Naive thymus-derived CD4-positive, alpha-beta T cell (primary cell): ENCODE measurements around the gene AFG3L2. TPM values are rescaled to one million over a fixed set of nuclear protein-coding genes. Genes with fewer than 3 reads are reported as not detected.

ENCODE experiments used
- ATAC-seq: fragments of 150-1000 bp; cut with Tn5 transposase; 2 replicates; pipeline ENCODE4 v1.10.0; 2021; ENCODE audit warnings: mild to moderate bottlenecking, moderate library complexity
- CTCF ChIA-PET: fragments of 350-600 bp; sonication (Branson Sonifier 250); formaldehyde crosslinking; loops from one replicate; lab custom pipeline; 2021; ENCODE audit warnings: antibody characterized with exemption; lab: Charles Lee
- POLR2A ChIA-PET: fragments of 350-600 bp; sonication (Branson Sonifier 250); formaldehyde crosslinking; loops from one replicate; lab custom pipeline; 2021; ENCODE audit warnings: antibody characterized with exemption, inconsistent platforms; lab: Charles Lee
- DNase-seq, 9 donors: peaks; one replicate each; pipeline versions ENCODE4 v3.0.0 to v3.0.0-alpha.2; 2020 to 2022; ENCODE audit warnings: mixed read lengths in 1 of 9
- H3K27ac ChIP-seq: one replicate; pipeline ENCODE4 v1.7.0; 2013; ENCODE audit warnings: mild to moderate bottlenecking, low read depth, low read length, moderate library complexity
- H3K27me3 ChIP-seq, 2 donors: one replicate each; pipeline ENCODE4 v1.7.0; 2013; ENCODE audit warnings: low read length in 2 of 2, mild to moderate bottlenecking in 2 of 2, moderate library complexity in 2 of 2; ENCODE audit not compliant: control insufficient read depth in 2 of 2, insufficient read depth in 2 of 2
- H3K36me3 ChIP-seq, 3 experiments: 1 replicate in 2 of 3; 2 replicates in 1 of 3; pipeline ENCODE4 v1.7.0; 2013; ENCODE audit warnings: low read length in 3 of 3, mild to moderate bottlenecking in 3 of 3, moderate library complexity in 1 of 3; ENCODE audit not compliant: insufficient read depth in 3 of 3, control insufficient read depth in 2 of 3
- H3K4me1 ChIP-seq, 2 donors: one replicate each; pipeline ENCODE4 v1.7.0; 2013; ENCODE audit warnings: low read length in 2 of 2, mild to moderate bottlenecking in 2 of 2, moderate library complexity in 1 of 2; ENCODE audit not compliant: control insufficient read depth in 2 of 2, insufficient read depth in 2 of 2
- H3K4me3 ChIP-seq: 2 replicates; pipeline ENCODE4 v1.7.0; 2013; ENCODE audit warnings: mild to moderate bottlenecking, low read length
- H3K9me3 ChIP-seq, 3 experiments: 1 replicate in 2 of 3; 2 replicates in 1 of 3; pipeline ENCODE4 v1.7.0; 2013; ENCODE audit warnings: low read length in 3 of 3; ENCODE audit not compliant: control insufficient read depth in 2 of 3
- H3K27ac Mint-ChIP-seq, 9 donors: one replicate each; pipeline ENCODE4 v1.8.0; 2020 to 2022; ENCODE audit warnings: mixed read lengths in 9 of 9, mild to moderate bottlenecking in 8 of 9, moderate library complexity in 5 of 9, inconsistent platforms in 2 of 9
- H3K27me3 Mint-ChIP-seq, 5 donors: one replicate each; pipeline ENCODE4 v1.8.0; 2021 to 2022; ENCODE audit warnings: mixed read lengths in 5 of 5, mild to moderate bottlenecking in 1 of 5
- H3K36me3 Mint-ChIP-seq, 5 donors: one replicate each; pipeline ENCODE4 v1.8.0; 2020 to 2022; ENCODE audit warnings: mixed read lengths in 5 of 5, mild to moderate bottlenecking in 3 of 5, inconsistent platforms in 1 of 5
- H3K4me1 Mint-ChIP-seq, 7 donors: one replicate each; pipeline ENCODE4 v1.8.0; 2020 to 2022; ENCODE audit warnings: mixed read lengths in 7 of 7, mild to moderate bottlenecking in 3 of 7, inconsistent platforms in 1 of 7
- H3K4me3 Mint-ChIP-seq, 10 donors: one replicate each; pipeline ENCODE4 v1.8.0; 2020 to 2022; ENCODE audit warnings: mild to moderate bottlenecking in 10 of 10, mixed read lengths in 10 of 10, moderate library complexity in 6 of 10, inconsistent platforms in 2 of 10
- H3K9me3 Mint-ChIP-seq, 11 donors: one replicate each; pipeline ENCODE4 v1.8.0; 2020 to 2022; ENCODE audit warnings: mixed read lengths in 11 of 11, mild to moderate bottlenecking in 4 of 11, inconsistent platforms in 1 of 11, moderate library complexity in 1 of 11
- intact Hi-C, 2 donors: fragments of 100-400 bp; cut with micrococcal nuclease; formaldehyde crosslinking; loops; one replicate each; pipeline ENCODE4 v1.15.1; 2023
- polyA plus RNA-seq, 2 donors: library from polyadenylated mRNA; unstranded; fragments of 300-500 nt; fragmentation: Illumina TruSeq; gene quantifications; one replicate each; pipeline ENCODE4 v1.2.3, GENCODE V29; 2021
- total RNA-seq, 6 experiments: library from RNA in 5 of 6; stranded (reverse) in 5 of 6; gene quantifications; 1 replicate in 5 of 6; 2 replicates in 1 of 6; pipeline ENCODE4 v1.2.3 and lab custom pipeline; 2021 to 2026

The AFG3L2 gene
- total and polyA plus RNA-seq, 7 experiments from 2014 or later = 26.3 to 42.3 (median 32.0) TPM

- peak overlapping the region in 8 of 10 donors; percentile 2 to 89 (median 16) for H3K4me3 Mint-ChIP-seq
- peaks cover 0 to 17% (median 6%) of the 10 kb centered on the region in 5 donors for H3K36me3 Mint-ChIP-seq
- Histone ChIP-seq H3K27me3 (no peaks in the 10 kb centered on the region), H3K4me3 (no peak overlapping the region), H3K36me3 (peaks cover 3 to 14% (median 4%) of the 10 kb centered on the region in 3 experiments), H3K27ac (no peak overlapping the region), H3K4me1 (peaks cover 20 to 28% of the 10 kb centered on the region in 2 donors), H3K9me3 (no peaks in the 10 kb centered on the region)
- DNase-seq (no peak), ATAC-seq (no peak)
- H3K27me3 Mint-ChIP-seq = peaks cover 0 to 7% (median 0%) of the 10 kb centered on the region in 5 donors
- intact Hi-C loops = loop anchor here in 1 of 2 donors (10.0 kb wide), 2 partner anchors 468 to 762 kb away; partner anchors contain the start of gene MPPE1
- ChIA-PET CTCF (no interaction called here), POLR2A (no interaction called here)
- peak overlapping the region in 1 of 9 donors; percentile 2 for H3K27ac Mint-ChIP-seq
- H3K9me3 Mint-ChIP-seq = no peaks in the 10 kb centered on the region
- peaks cover 37 to 62% (median 54%) of the 10 kb centered on the region in 7 donors for H3K4me1 Mint-ChIP-seq
Measured at GRCh38 chr18:12373116-12373770, 3.8 kb downstream of the AFG3L2 start.

GRCh38 chr18:12372406-12372805 is 4.6 kb downstream of the AFG3L2 start:
- H3K27ac ChIP-seq = no peak overlapping the region
- ATAC-seq (no peak), DNase-seq (no peak)
- H3K9me3 Mint-ChIP-seq = no peaks in the 10 kb centered on the region
- ChIA-PET CTCF (no interaction called here), POLR2A (no interaction called here)
- no peaks in the 10 kb centered on the region for H3K9me3 ChIP-seq
- H3K4me1 Mint-ChIP-seq = peaks cover 31 to 55% (median 47%) of the 10 kb centered on the region in 7 donors
- peak overlapping the region in 2 of 9 donors; percentile 9 for H3K27ac Mint-ChIP-seq
- peak overlapping the region in 2 of 10 donors; percentile 42 to 89 for H3K4me3 Mint-ChIP-seq
- H3K36me3 ChIP-seq = peaks cover 4 to 17% (median 6%) of the 10 kb centered on the region in 3 experiments
- H3K4me1 ChIP-seq = peaks cover 20 to 24% of the 10 kb centered on the region in 2 donors
- no peaks in the 10 kb centered on the region for H3K27me3 ChIP-seq
- H3K4me3 ChIP-seq = no peak overlapping the region
- intact Hi-C loops = loop anchor here in 1 of 2 donors (10.0 kb wide), 2 partner anchors 468 to 762 kb away; partner anchors contain the start of gene MPPE1
- peaks cover 0 to under 1% (median 0%) of the 10 kb centered on the region in 5 donors for H3K27me3 Mint-ChIP-seq
- H3K36me3 Mint-ChIP-seq = peaks cover 0 to 17% (median 6%) of the 10 kb centered on the region in 5 donors

DNA sequence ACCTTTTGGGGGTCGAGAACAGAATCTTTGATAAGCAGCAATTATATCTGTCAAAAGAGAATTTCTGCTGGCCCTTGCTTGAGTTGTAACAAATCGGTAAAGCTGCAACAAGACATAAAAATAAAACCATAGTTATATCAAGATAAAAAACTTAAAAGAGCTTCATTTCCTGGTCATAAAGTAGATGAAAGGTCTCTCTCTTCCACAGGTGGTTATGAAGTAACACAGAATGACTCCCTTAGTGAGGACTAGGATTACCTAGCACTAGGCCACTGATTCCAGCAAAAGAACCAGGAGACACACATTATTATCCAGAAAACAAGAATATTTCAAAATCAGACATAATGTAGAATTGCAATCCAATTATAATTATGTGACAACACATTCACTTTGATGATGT is 5.4 kb downstream of the AFG3L2 start:
- peak overlapping the region in 7 of 10 donors; percentile 6 to 63 (median 40) for H3K4me3 Mint-ChIP-seq
- Histone ChIP-seq H3K9me3 (no peaks in the 10 kb centered on the region), H3K27ac (no peak overlapping the region), H3K4me3 (no peak overlapping the region), H3K4me1 (peaks cover 20 to 24% of the 10 kb centered on the region in 2 donors), H3K36me3 (peaks cover 4 to 25% (median 14%) of the 10 kb centered on the region in 3 experiments), H3K27me3 (no peaks in the 10 kb centered on the region)
- peaks cover 5 to 24% (median 13%) of the 10 kb centered on the region in 5 donors for H3K36me3 Mint-ChIP-seq
- DNase-seq (no peak), ATAC-seq (no peak)
- ChIA-PET CTCF (no interaction called here), POLR2A (no interaction called here)
- peak overlapping the region in 4 of 9 donors; percentile 16 to 55 (median 32) for H3K27ac Mint-ChIP-seq
- H3K27me3 Mint-ChIP-seq = no peaks in the 10 kb centered on the region
- H3K9me3 Mint-ChIP-seq = no peaks in the 10 kb centered on the region
- intact Hi-C loops = loop anchor here in 1 of 2 donors (10.0 kb wide), 2 partner anchors 467 to 763 kb away; partner anchors contain the start of gene MPPE1
- peaks cover 31 to 58% (median 49%) of the 10 kb centered on the region in 7 donors for H3K4me1 Mint-ChIP-seq

DNA sequence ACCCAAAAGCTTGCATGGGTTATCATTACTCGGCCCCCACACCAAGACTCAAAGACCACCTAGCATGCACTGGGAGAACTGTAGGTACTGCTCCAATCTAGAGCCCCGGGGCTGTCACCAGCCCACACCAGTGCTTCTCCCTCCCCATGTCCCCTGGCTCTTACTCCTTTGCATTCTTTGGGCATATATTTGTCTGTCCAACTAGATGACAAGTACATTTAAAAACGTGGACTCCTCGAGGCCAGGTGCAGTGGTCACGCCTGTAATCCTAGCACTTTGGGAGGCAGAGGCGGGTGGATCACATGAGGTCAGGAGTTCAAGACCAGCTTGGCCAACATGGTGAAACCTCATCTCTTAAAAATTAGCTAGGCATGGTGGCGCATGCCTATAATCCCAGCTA is 7.8 kb downstream of the AFG3L2 start:
- DNase-seq (no peak), ATAC-seq (no peak)
- Histone ChIP-seq H3K9me3 (no peaks in the 10 kb centered on the region), H3K4me1 (peaks cover 6 to 8% of the 10 kb centered on the region in 2 donors), H3K27ac (no peak overlapping the region), H3K36me3 (peaks cover 10 to 41% (median 24%) of the 10 kb centered on the region in 3 experiments), H3K4me3 (no peak overlapping the region), H3K27me3 (no peaks in the 10 kb centered on the region)
- H3K4me1 Mint-ChIP-seq = peaks cover 18 to 34% (median 30%) of the 10 kb centered on the region in 7 donors
- peak overlapping the region in 1 of 9 donors; percentile 30 for H3K27ac Mint-ChIP-seq
- no peaks in the 10 kb centered on the region for H3K9me3 Mint-ChIP-seq
- ChIA-PET CTCF (no interaction called here), POLR2A (no interaction called here)
- intact Hi-C loops = no loop called here
- no peaks in the 10 kb centered on the region for H3K27me3 Mint-ChIP-seq
- no peak overlapping the region for H3K4me3 Mint-ChIP-seq
- peaks cover 5 to 34% (median 14%) of the 10 kb centered on the region in 5 donors for H3K36me3 Mint-ChIP-seq

DNA sequence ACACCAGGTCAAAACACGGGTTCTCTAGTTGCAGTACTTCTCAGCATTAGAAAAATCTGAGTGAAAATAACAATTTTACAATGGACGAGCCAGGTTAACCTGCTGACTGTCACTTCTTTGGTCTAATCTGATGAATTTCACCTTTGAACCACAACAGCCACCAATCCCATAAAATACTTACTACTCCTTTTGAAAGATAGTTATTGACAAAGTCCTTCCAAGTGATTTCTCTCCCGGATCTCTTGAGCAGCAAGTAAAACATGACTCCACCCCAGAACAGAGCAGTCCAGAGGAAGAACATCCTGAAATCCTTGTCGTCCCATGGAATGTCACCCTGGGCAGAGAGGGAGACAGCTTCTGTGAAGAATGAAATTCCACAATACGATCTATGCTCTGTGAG is 10.2 kb downstream of the AFG3L2 start:
- H3K27me3 ChIP-seq = no peaks in the 10 kb centered on the region
- peaks cover 10 to 61% (median 22%) of the 10 kb centered on the region in 3 experiments for H3K36me3 ChIP-seq
- no peak overlapping the region for H3K4me3 ChIP-seq
- DNase-seq (no peak), ATAC-seq (no peak)
- no peak overlapping the region for H3K27ac ChIP-seq
- Mint-ChIP-seq H3K4me1 (peaks cover 7 to 14% (median 11%) of the 10 kb centered on the region in 7 donors), H3K4me3 (no peak overlapping the region), H3K27me3 (no peaks in the 10 kb centered on the region), H3K27ac (no peak overlapping the region), H3K9me3 (peaks cover 0 to 1% (median 0%) of the 10 kb centered on the region in 11 donors), H3K36me3 (peaks cover 5 to 46% (median 19%) of the 10 kb centered on the region in 5 donors)
- H3K4me1 ChIP-seq = peaks cover 0 to 6% of the 10 kb centered on the region in 2 donors
- ChIA-PET CTCF (no interaction called here), POLR2A (interaction anchor here (1.7 kb wide), 1 partner anchor 10 kb away, joined by 4 read pairs; the partner anchor contains the start of gene AFG3L2)
- intact Hi-C loops = no loop called here
- no peaks in the 10 kb centered on the region for H3K9me3 ChIP-seq

- DNase-seq (no peak), ATAC-seq (no peak)
- H3K4me3 ChIP-seq = no peak overlapping the region
- peaks cover 0 to 2% of the 10 kb centered on the region in 2 donors for H3K4me1 ChIP-seq
- Mint-ChIP-seq H3K27ac (no peak overlapping the region), H3K4me3 (no peak overlapping the region), H3K27me3 (no peaks in the 10 kb centered on the region), H3K4me1 (peaks cover 3 to 10% (median 7%) of the 10 kb centered on the region in 7 donors), H3K36me3 (peaks cover 5 to 49% (median 19%) of the 10 kb centered on the region in 5 donors), H3K9me3 (peaks cover 0 to 1% (median 0%) of the 10 kb centered on the region in 11 donors)
- intact Hi-C loops = no loop called here
- H3K27me3 ChIP-seq = no peaks in the 10 kb centered on the region
- H3K27ac ChIP-seq = no peak overlapping the region
- CTCF ChIA-PET = no interaction called here
- peaks cover 10 to 61% (median 22%) of the 10 kb centered on the region in 3 experiments for H3K36me3 ChIP-seq
- POLR2A ChIA-PET = interaction anchor here (1.7 kb wide), 1 partner anchor 11 kb away, joined by 4 read pairs; the partner anchor contains the start of gene AFG3L2
- H3K9me3 ChIP-seq = no peaks in the 10 kb centered on the region
Measured at GRCh38 chr18:12366379-12366778, 10.6 kb downstream of the AFG3L2 start.
